Measurements from ENCODE around the gene FGF1.

FGF1 gene

DNA sequence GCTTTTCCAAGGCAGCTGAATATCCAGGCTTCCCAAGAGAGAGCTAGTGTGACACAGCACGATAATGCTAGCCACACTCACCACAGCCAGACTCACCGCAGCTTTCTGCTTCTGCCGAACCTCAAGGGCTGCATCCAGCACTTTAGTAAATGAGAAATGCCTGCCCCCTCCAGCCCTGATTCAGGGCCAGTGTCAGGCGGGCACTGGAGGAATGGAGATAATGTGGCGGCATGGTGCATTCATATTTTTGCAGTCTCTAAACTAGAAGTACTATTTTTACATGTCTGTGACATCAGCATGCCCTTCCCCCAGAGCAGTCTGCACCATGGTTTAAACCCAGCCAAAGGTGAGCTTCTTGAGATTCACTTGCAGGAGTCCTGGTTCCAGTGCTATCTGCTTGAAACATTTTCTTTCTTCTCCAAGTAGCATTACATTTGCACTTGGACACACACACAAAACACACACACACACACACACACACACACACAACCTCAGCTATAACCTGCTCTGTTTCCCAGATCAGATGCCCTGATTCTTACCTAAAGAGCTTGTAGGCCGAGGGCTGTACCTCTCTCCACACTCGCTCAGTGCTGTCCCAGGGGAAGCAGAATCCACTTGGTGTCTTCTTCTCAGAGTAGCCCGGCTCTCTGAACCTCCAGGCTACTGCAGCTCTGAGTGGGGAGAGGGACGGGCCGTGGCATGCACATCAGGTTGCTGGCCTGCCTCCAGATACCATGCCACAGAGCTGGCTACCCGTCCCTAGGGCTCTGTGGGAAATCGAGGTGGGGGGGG is at the start of gene FGF1:
Gene FGF1, minus strand, starts transcription at position 673 of the 792 bp plus-strand sequence. CDS start 71,963 bp downstream, outside the sequence.
- no peak for DNase-seq

- DNase-seq, result no peak
These were observed 41.8 kb upstream of the FGF1 start for GRCh38 chr5:142727735-142728047.

DNA sequence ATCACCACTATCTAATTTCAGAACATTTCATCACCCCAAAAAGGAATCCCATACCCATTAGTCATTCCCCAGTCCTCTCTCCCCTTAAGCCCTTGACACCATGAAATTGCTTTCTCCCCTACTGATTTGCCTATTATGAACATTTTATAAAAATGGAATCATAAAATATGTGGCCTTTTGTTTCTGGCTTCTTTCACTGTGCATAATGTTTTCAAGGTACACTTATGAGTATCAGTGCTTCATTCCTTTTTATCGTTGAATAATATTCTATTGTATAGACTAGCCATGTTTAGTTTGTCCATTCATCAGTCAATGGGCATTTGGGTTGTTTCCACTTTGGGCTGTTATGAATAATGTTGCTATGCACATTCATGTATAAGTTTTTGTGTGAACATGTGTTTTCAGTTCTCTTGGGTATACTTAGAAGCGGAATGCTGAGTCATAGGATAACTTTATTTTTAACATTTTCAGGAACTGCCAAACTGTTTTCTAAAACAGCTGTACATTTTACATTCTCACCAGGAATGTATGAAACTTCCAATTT is 40.4 kb upstream of the FGF1 start:
- no peak for DNase-seq

GRCh38 chr5:142725231-142726187 is 39.6 kb upstream of the FGF1 start:
- DNase-seq, result no peak

- DNase-seq, result no peak
These were observed 38.9 kb upstream of the FGF1 start for GRCh38 chr5:142724821-142725220.

- no peak for DNase-seq
These were observed 37.0 kb upstream of the FGF1 start for GRCh38 chr5:142722896-142723295.

DNA sequence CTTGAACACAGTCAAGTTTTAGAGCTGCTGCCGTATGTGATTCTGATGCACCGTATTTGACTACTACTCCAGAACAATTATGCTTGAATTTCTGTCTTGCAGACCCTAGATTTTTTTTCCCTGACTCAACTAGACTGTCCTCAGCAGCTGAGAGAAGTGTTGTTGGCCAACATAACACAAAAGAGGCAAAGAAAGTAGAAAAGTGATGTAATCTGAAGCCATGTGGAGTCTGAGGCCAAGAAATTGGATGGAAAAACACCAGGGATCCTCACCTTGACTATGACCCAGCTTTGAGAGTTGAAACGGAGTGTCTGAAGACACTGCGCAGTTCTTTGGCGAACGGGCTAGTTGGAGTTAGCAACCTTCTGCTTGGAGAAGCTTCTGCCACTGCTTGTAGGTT is 36.3 kb upstream of the FGF1 start:
- DNase-seq, result no peak

GRCh38 chr5:142720641-142721271 is 34.9 kb upstream of the FGF1 start:
- DNase-seq, result peak; percentile 91

- no peak for DNase-seq
These were observed 34.0 kb upstream of the FGF1 start for GRCh38 chr5:142719836-142720370.

GRCh38 chr5:142717582-142718215 is 31.8 kb upstream of the FGF1 start:
- DNase-seq, result peak; percentile 67

- peak; percentile 66 for DNase-seq
These were observed 31.1 kb upstream of the FGF1 start for GRCh38 chr5:142716963-142717362.

- no peak for DNase-seq
These were observed 29.4 kb upstream of the FGF1 start for GRCh38 chr5:142715291-142715690.

DNA sequence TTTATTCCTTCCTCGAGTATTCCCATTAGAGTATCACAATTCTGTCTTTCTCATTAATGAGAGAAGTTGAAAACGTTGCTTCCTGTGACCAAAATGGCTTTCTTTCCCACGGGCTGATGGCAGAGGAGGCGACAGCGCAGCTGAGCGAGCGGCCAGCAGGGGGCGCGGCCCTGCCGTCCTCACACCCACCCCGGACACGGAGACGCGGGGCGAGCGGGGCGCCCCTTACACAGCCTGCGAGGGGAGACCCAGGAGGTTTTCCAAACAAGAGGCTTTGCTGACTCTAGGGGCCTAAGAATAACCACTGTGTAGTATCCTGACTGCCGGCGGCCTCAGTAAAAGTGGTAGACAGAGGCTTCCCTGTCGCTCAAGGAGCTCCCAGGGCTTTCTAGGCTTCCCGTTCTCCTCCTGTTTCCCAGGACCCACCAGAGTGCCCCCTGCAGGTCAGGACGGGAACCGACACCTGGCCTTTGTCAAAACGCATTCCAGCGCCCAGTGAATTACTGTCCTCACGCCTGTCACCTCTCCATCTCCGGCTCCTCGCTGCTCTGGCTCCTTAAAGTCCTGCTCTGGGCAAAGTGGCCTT is 27.3 kb upstream of the FGF1 start:
- peak; percentile 72 for DNase-seq

DNA sequence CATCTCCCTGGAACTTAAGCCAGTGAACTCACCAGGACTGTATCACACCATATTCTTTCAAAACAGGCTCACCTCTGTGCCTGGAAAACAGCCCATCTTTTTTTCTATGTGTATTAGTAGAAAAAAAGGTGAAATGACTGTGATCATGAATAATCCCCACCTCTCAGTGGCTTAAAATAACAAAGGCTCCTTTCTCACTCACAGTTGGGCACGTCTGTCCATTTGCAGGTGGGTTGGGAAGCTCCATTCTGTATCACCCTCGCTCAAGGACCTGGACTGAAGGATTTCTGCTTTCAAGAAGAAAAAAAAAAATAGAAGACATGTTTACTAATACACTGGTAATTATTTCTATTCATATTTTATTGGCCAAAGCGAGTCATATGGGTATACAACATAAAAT is 17.3 kb upstream of the FGF1 start:
- no peak for DNase-seq

DNA sequence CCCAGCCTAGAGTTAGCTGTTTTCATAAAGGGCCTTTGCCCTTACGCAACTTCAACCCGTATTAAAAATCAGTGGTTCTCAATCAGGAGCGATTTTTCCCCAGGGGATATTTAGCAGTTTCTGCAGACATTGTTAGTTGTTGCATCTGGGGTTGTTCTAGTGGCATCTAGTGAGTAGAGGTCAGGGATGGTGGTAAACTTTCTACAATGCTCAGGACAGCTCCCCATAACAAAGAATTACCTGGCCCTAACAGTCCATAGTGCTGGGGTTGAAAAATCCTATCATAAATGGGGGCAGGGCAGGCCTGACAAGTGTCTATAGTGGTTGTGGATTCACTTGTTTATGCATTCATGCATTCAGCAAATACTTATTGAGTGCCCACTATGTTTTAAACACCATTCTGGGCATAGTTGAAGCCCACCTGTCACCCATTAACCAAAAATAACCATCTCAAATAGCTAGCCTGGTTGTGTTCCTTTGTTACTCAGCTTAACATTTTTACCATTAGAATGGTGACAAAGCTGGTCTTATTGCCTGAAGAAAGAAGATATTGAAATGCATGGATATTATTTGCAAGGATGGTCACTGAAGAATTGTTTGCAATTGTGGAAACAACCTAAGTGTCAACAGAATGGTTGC is 15.9 kb upstream of the FGF1 start:
- no peak for DNase-seq

DNA sequence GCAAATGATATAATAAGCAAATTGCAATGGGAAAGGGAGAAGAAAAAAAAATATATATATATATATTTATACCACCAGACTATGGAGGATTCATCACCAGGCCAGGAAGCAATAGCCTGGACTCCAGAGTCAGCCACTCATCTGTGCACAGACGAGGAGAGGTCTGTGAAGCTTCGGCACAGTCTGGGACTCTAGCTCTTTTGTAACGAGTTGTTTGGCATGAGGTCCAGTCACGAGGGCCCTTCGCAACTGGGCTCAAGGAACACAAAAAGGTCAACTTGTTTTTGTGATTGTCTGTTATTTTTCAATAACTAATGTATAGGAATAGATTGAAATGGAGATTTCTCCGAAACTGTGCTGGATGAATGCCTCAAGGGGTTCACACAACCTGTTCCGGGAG is 14.7 kb upstream of the FGF1 start:
- DNase-seq, result no peak

- peak; percentile 53 for DNase-seq
These were observed 13.4 kb upstream of the FGF1 start for GRCh38 chr5:142699184-142699720.

GRCh38 chr5:142698447-142699183 is 12.7 kb upstream of the FGF1 start:
- DNase-seq, result no peak

DNA sequence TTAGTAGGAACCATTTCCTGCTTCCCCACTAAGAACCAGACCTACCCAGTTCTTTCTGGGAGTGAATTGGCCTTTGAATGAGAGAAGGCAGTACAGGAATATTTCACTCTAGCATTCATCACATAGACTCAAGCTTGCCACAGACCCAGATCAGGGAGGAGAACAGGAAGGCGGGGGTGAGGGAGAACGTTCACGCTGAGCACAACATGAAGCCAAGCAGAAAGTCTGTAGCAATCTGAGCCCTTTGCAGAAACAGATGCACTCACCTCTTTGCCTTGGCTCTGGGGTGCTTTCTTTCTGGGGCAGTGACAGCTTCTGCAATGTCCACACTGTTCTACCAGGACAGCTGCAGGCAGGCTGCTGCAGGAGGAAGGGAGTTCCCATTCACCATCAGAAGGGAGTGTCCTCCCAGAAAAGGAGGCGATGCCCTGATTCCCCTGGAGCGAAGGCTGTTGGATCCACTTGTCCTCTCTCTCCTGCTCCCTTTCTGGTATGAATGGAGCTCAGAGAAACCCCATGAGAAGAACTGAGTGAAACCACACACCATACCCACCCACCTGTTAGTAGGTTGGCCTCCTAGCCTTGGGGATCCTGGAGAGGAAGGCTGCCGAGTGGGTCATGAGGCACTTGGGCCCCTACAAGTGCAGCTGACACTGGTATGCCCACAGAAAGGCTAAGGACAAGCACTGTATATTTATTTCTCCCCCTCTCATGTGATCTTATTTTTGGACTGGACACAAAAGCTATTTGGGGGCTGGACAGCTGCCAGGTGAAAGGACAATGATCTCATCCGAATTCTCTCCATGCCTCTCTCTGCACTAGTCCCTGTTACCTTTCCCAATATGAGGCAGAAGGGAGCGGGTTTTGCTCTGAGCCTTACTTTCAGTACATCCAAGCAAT is 11.7 kb upstream of the FGF1 start:
- DNase-seq, result peak; percentile 64

Measured in SHP77 treated with DMSO at 0.1 percent for 48 hours (cell line).